ENCODE results near the gene KIF6.

DNA sequence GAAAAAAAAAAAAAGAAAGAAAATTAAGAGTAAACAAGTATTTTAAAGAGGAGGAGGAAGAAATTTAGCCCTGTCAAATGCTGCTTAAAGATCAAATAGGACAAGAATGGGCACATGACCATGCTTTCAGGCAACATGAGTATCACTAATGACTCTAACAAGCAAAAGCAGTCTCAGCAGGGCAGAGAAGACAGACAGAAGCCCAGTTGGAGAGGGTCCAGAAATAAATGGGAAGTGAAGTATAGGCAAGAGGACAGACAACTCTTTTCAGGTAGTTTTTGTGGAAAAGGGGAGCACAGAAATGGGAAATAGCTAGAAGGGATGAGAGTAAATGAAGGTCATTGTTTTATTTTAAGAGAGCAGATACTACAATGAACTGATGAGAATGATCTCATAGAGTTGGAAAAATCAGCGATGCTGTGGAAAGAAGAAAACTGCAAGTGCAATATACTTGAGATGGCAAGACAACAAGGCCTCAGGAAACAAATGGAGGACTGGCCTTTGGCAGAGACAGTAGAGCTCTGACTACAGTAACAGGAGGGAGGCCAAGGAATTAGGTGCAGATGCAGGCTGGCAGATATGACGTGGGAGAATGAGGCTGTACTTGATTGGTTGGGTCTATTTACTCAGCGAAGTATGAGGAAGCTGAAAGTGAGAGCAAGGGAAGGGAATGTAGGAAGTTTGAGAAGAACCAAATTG, 40.3 kb downstream of the KIF6 start:
- TF ChIP-seq, protein P1, sequence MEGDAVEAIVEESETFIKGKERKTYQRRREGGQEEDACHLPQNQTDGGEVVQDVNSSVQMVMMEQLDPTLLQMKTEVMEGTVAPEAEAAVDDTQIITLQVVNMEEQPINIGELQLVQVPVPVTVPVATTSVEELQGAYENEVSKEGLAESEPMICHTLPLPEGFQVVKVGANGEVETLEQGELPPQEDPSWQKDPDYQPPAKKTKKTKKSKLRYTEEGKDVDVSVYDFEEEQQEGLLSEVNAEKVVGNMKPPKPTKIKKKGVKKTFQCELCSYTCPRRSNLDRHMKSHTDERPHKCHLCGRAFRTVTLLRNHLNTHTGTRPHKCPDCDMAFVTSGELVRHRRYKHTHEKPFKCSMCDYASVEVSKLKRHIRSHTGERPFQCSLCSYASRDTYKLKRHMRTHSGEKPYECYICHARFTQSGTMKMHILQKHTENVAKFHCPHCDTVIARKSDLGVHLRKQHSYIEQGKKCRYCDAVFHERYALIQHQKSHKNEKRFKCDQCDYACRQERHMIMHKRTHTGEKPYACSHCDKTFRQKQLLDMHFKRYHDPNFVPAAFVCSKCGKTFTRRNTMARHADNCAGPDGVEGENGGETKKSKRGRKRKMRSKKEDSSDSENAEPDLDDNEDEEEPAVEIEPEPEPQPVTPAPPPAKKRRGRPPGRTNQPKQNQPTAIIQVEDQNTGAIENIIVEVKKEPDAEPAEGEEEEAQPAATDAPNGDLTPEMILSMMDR (IDR thresholded peaks at IDR 0.05; ENCODE audit: insufficient read depth, low read depth, low read length), result no peak
- no peak for TF ChIP-seq EZH2 (IDR thresholded peaks at IDR 0.05; ENCODE audit: insufficient read depth, low read length)
